Effector CD4-positive, alpha-beta T cell (primary cell): ENCODE data around the gene ARID5B.

Experiments
- DNase-seq: peaks from one replicate; pipeline ENCODE4 v3.0.0-alpha.2; 2020

ARID5B gene

DNA sequence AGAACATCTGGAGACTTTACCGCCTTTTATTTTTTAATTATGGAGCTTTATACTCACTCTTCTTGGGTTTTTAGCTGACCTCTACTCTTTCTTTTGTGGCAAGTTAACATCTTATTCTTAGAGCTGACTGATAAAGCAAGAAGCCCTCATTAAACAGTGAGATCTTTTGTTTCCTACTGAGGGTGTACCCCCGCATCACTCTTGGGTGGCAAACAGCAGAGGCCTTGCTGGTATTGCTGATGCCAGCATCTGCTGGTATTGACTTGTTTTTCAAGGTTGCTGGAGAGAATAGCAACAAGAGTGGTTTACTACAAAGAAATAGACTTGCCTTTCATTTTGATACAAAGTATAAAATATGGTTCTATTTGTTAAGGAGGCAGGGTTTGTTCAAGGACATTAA is 154.7 kb downstream of the ARID5B start:
- DNase-seq, result no peak

DNA sequence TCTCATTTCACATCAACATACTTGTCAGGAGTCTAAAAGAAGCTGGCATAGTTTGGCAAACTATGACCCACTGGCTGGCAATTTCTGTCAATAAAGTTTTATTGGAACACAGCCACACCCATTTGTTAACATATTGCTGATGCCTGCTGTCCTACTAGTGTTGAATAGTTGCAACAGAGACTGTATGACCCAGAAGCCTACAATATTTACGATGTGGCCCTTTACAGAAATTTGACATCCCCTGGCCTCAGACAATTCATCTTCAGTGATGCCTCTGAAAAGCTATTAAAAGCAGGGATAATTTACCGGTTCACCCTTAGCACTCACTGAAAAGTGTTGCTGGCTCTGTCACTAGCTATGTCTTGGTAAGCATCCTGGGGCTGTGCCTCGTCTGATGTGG is 155.2 kb downstream of the ARID5B start:
- no peak for DNase-seq

DNA sequence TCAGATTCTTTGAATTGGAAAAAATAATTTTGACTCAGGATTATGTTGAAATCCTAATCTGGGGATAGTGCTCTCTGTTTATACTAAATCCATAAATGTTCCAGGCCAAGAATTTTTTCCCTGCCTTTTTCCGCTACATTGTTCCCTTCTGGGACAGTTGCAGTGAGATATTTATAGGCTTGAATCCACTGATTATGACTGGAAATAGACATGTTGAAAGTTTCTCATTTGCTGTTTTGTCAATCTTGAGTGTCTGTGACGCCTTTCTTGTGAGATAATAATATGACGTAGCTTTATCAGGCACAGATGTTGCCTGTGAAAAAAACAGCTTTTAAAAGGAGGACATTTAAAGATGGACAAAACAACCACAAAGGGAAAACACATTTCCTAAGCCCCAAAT is 155.9 kb downstream of the ARID5B start:
- DNase-seq, result no peak

DNA sequence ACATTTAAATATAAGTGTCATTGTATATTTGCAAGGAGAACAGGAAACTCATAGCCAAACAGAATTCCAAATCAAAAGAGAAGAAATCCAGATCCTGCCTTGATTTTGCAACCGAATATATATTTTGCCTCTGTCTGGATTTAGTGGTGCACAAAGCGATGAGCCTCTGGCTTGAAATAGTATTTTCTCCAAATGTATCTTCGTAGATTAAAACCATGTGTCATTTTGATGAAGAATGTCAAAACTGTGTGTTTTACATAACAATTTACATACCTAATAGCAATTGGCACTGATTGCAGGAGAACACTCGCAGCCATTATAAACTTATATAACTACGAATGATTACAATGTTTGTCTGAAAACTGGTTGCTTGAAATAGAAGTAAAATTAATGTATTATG is 156.4 kb downstream of the ARID5B start:
- no peak for DNase-seq

DNA sequence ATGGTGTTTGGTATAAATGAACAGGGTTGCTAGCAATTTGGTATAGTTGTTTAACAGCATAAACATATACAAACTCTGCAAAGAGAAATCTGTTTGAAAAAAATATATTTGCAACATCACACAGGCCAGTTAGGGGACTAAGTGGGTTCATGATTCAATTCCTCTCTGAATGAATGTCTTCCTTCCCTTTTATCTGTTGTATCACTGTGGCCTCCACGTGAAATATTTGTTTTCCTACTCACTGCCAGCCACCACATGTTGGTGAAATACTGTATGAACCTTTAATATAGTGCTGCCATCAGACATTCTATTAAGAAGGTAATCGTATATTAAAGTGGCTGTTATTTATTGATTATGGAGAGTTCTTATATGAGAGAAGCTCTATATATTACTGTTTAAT is 157.0 kb downstream of the ARID5B start:
- no peak for DNase-seq

DNA sequence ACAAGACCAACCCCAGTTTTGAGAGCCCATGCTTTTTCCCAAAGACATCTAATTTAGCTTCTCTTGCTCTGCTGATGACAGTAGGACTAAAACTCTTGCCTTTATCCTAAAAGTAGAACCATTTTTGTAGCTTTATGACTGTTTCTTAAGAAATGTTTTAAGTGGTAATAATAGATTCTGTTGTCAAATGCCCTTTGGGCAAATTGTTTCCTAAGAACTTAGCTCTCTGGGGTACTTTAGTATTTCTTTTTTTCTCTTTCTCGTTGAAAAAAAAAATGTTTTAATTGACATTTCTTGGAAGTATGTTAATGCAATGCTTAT is 157.4 kb downstream of the ARID5B start:
- no peak for DNase-seq

DNA sequence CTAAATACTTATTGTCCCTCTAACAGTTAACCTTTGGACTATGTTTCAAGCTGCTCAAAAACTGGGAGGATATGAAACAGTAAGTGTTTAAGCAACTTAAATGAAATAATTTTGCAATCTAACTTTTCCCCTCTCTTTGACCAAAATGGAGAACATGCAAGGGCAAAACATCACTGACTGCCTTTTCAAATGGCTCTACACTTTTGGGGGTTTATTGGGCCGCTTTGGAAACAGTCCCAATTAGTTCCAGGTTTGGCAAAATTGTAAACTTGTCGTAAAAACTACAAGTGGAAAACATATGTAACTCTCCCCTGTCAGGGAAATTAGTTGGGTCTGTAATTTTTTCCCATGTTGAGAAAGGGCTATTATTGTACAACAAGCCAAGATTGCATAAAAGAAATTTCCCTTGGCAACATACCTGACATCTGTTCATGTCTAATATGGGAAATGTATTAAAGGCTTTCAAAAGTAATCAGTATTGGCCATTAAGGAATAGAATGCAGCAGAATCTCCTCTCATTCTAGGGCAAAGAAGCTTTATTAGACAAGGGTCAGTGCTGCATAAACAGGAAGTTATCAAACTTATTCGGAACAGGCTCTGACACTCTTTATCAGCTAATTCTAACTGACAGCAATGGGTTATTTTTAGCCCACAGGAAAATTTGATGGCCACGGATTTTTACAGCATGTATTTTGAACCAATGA is 157.9 kb downstream of the ARID5B start:
- DNase-seq, result no peak

DNA sequence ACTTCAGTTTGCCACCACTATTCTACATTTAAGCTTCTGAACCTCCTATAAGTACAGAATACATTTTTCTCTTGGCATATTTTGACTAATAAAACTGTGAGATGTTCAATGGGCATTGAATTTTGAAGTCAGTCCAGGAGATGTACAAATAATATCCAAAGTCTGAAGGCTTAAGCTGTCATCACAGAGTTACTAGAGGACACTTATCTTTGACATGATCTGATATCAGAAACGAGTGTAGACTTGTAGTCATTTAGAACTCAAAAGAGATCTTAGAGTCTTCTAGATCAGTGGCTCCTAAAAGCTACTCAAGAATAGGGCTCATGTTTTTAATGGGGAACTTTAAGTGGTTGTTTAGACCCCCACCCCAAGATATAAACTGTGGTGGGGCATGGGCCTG is 160.5 kb downstream of the ARID5B start:
- no peak for DNase-seq

DNA sequence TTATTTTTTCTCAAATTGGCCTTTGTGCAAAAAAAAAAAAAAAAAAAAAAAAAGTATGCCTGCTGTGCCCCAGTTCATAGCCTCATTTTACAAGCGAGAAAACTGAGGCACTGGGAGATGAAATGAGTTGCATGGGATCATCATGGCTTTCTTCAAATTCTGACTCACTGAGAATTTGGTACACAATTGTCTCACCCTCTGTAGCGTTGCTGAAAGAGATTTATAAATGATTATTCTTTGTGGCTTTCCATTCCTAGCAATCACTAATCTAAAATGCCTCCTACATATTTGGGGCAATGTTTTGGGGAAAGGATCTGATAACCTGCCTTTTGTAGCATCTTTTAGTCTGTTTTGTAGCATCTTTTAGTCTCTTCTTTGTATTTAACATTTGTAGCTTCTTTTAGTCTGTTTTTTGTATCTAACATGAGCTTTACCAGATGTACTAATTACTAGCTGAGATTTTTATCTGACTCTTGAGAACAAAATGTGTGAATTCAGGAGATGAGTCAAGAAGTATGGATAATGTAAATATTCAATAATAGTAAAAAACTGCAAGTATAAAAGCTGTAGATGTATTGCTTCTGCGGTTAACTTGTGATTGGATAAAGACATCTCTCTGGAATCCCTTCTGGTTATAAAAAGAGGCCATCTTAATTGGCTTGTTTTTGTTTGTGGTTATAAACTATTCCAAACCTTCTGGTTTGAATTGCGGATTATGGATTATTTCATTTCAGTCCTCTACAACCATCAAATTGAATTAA is 161.4 kb downstream of the ARID5B start:
- no peak for DNase-seq

DNA sequence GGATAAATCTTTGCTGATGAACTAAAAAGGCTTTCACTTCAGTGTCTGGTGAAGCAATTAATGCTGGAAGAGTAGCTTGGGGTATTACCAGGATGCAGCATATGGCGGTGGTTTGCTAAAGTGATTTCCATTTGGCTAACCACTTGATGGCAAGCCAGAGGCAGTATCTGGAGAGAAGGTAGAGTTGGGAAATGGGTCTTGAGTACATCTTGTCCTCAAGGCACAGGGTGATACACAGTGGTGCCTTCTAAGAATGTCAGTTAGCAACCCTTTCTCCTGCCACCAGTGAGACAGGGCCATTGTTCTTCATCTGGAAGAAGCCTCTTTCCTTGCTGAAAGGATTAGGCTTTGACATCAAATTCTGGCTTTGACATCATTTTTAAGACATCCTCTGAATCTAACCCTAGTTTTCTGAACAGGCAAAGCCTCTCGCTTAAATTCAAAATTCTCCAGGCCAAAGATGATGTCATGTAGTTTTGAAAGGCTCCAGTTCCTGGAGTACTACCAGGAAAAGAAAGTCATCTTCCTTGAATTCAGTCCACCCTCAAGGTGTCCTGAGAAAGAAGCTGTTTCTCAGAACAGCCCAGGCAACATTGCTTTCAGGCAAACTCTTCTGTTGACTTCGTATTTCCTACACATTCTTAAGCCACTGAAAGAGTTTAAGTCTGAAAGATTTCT is 162.4 kb downstream of the ARID5B start:
- no peak for DNase-seq

DNA sequence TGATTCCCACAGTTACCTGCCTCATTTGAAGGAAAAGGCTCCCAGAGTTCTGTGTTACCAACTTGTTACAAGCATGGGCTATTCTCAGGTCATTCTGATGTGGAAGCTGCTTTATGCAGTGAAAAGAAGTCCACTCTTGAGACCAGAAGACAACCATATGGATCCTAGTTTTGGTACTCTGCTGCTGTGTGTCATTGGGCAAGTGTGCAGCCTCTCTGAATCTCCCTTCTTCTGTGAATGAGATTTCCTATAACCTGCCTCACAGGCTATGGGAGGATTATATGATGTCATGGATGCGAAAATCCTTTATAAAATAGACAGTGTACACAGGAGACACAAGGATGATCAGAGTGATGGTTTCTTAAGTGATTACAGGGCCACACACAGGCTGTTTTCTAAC is 166.1 kb downstream of the ARID5B start:
- no peak for DNase-seq

DNA sequence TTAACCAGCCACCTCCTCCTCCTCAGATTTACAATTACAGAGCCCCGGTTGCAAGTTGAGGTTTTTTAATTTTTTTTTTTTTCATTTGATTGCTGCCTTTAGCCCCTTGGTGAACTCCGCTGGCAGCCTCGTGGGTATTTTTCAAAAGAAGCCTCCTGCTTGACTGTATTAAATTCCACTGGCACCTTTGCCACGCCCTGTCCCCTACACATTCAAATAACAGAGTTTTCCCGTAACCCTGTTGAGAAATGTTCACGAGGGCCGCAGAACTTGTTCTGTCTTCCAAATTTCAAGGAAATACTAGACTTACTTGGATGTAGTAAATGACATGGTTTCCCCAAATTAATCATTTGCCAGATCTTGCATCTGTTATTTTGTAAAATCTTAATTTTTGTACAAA is 167.0 kb downstream of the ARID5B start:
- no peak for DNase-seq

DNA sequence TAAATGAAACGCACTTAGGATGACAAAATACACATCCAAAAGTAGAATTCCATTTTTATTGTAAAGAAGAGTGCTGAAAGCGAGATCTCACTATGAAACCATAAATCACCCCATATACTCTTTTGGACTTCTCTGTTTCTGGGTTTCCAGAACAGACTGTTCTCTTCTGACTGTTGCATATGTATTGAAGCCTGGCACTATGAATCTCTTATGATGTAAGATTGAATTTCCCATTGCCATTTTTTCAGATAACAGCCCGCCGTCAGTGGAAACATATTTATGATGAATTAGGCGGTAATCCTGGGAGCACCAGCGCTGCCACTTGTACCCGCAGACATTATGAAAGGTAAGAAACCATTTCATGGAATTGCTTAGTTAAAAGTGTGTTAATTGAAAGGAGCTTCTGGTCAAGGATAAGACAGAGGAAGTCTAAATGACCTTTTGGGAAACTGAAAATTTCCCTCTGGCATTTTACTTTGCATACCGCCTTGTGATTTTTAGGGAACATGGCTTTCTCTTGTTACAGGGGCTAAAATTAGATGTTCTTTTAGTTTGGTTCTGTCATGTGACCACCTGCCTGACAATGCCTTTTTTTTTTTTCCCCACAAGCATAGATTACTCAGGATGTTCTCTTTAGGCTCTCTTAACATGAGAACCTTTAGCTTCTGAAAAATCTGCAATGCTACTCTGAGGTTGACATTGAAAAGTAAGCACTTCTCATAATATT is 168.1 kb downstream of the ARID5B start:
- DNase-seq, result no peak

DNA sequence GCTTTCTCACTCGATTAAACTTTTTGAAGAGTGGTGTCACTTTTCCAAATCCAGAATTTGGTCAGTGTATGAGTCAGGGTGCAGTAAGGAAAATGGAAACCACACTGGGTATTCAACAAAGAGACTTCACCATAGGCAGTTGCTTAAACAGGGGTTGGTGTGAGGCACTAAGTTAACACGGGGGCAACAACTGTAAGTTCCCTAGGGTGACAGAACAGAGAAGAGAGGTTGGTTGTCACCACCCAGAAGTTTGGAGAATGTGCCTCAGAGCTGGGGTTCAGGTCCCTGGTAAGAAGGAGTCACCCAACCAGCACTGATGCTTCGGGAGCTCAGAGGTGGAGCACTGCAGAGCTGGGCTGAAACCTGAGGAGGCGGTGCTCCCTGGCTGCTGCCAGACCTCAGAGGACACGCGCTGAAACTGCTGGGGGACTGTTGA is 170.4 kb downstream of the ARID5B start:
- DNase-seq, result no peak

DNA sequence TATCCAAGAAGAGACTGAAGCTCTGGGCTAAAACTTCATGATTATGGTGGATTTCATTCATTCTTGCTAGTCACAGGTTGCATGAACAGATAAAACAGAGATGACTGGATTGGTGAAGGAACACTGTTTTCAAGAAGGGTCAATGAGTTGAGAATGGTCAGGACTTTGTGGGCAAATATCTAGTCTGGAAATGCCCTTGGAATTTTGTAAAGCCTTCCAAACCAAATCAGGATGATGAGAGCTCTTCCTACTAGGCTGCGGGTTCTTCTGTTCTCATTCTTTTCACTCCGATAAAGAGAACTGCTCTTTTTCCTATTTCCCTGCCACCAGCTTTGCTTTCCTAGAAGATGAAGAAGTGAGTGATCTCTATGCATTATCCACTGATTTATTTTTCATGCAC is 171.4 kb downstream of the ARID5B start:
- DNase-seq, result no peak

DNA sequence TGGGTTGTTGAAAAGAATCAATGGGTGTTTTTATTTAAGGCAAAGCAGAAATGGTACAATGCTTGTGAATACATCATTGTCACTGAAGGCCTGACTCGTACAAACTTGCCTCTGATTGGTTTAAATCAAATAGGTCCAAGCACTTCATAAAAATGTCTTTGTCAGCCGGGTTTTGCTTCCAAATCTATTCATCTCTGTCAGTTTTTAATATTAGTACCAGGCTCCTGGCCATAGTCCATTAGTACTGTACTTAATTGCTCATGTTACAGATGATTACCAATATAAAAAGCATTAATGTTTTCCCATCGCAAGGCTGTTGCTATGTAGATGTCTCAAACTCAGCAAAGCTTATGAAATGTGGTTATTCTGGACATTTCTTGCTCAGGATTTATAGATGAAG is 171.9 kb downstream of the ARID5B start:
- DNase-seq, result no peak

DNA sequence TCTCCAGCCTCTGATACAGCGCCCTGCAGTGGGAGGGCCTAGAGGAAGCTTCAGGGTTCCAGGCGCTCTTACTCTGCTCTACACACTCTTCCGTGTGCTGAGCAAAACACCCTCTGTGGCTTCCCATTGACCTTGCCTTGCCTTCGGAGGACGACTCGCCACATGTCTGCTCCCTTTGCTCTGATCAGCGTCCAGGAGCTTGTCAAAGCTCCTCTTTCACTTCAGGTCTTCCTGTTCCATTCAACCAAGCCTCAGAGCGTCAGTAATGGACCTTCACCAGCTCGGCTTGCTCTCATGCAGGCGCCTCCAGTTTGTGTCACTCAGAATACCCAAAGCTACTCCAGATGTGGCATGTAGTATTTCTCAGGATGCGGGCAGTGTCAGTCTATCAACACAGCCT is 173.9 kb downstream of the ARID5B start:
- no peak for DNase-seq

DNA sequence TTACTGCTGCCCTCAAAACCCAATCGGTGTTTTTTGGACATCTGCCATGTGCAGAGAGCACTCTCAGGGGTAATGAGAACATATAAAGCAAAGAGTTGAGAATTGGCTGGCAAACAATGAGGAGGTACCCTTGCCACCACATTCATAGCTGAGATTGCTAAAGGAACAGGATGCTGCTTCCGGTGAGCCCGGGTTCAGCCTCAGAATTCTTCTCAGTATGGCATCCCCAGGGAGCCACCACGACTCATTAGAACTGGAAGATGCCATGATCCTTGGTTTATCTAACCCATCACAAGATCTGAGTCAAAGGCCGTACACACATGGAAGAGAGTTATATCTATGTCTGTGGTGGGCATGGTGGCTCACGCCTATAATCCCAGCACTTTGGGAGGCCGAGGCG is 174.4 kb downstream of the ARID5B start:
- no peak for DNase-seq

DNA sequence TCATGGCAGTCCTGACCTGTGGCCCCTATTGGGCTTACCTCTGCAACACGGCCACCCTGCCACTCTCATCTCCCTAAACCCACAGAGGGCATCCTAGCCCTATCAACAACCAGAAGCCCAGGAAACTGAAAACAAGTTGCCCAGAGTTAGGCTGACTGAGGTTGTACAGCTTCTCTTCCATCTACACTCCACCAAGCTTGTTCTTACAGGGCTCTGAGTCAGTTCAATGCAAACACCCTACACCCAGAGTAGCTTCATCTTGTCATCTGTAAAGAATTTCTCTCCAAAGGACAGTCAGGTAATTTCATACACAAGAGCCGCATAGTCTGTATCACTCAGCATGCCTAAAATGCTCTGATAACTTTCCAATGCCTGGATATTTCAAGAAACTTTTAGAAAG is 175.4 kb downstream of the ARID5B start:
- no peak for DNase-seq

DNA sequence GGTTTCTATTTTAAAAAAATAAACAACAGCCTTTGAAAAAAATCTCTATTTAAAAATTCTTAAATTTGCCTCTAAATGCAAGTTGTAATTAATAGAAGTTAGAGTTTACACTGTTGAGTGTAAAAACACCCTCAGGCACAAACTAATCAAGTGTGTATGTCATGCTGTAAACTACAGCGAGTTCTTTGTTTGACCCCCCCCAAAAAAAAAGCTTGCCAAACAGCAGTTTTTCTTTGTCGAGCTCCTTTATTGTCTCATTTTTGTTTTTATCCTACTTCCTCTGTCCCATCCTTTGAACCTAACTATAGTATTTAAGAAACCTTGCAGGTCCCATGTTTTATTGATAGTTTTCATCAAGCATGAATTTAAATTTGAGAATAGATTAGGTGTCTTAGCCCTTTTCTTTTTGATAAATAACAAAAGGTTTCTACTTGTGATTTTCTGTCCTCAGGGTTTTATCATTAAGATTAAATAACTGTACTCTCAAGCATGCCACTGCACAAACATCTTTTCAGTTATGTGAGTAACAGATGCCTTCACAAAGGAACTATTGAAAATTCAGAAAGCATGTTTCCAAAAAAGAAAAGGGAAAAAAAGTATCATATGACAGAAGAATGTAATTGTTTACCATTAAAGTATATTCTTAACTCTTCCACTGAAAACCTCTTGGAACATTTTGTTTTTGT is 176.0 kb downstream of the ARID5B start:
- DNase-seq, result no peak

DNA sequence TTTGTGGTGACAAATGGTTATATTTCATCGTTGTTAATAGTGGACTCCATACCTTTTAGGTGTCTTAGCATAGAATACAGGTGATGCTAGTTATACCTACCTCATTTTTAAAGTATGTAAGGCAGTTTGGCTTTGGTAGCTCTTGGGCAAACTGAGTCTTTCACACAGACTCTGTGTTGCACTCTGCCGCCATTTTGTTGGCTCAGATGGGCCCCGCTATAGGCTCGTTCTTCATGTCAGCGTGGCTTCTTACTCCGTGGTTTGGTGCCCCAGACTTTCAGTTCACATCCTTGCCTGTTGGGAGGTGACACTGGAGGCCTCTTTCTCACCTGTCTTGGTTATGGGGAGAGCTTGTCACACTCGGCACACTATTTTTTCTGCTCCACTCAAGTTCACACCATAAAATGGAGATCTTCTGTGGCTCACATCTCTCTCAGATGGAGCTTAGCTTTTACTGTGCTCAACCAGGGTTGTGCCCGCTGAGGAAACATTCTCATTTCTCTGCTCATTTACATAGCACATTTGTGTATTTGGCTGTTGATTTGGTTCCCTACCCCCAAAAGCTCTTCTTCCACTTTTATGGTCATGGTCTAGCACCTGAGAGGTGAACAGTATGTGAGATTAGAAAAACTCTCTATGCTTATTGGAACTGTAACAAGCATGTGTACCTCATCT is 178.5 kb downstream of the ARID5B start:
- DNase-seq, result no peak

DNA sequence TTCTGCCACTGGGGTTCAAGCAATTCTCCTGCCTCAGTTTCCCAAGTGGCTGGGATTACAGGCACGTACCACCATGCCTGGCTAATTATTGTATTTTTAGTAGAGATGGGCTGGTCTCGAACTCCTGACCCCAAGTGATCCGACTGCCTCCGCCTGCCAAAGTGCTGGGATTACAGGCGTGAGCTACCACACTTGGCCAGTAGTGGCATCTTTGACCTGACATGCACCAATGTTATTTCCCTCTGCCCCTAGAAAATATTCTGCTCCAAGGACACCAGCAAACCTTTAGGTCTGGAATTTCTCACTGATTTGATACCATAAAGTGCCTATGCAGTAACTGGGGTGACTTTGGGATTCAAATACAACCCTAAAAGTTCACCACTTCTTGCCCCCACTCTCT is 179.4 kb downstream of the ARID5B start:
- DNase-seq, result no peak
